GM23338 (cell line): ENCODE data around the gene EEIG2. TPM values are rescaled to one million over a fixed set of nuclear protein-coding genes. Genes with fewer than 3 reads are reported as not detected.

ENCODE experiments used
- ATAC-seq: fragments of 200-7000 bp; cut with Tn5 transposase; 3 replicates; pipeline ENCODE4 v1.9.1; 2020
- DNase-seq: peaks from one replicate; pipeline ENCODE4 v3.0.0-alpha.2; 2015; ENCODE audit warnings: low spot score
- H2AFZ ChIP-seq: fragments of 200-600 bp; sonication (generic); 2 replicates; pipeline ENCODE4 v1.8.0; 2016; ENCODE audit warnings: antibody characterized with exemption, mild to moderate bottlenecking, moderate library complexity
- H3F3A ChIP-seq: fragments of 200-600 bp; sonication (generic); replicated peaks from 2 replicates; pipeline ENCODE4 v1.8.0; 2017; ENCODE audit warnings: antibody characterized with exemption, mixed run types, low read depth
- H3K27ac ChIP-seq: fragments of 200-600 bp; sonication (generic); 2 replicates; pipeline ENCODE4 v1.6.1; 2016; ENCODE audit warnings: low read depth
- H3K27me3 ChIP-seq: fragments of 200-600 bp; sonication (generic); 2 replicates; pipeline ENCODE4 v1.8.0; 2016; ENCODE audit warnings: mild to moderate bottlenecking, mixed run types, moderate library complexity; ENCODE audit not compliant: insufficient read depth
- H3K36me3 ChIP-seq: fragments of 200-600 bp; sonication (generic); 2 replicates; pipeline ENCODE4 v1.8.0; 2016; ENCODE audit warnings: mild to moderate bottlenecking; ENCODE audit not compliant: insufficient read depth
- H3K4me1 ChIP-seq: fragments of 200-600 bp; sonication (generic); 2 replicates; pipeline ENCODE4 v1.8.0; 2016; ENCODE audit warnings: mild to moderate bottlenecking, moderate library complexity; ENCODE audit not compliant: insufficient read depth
- H3K4me2 ChIP-seq: fragments of 200-600 bp; sonication (generic); 2 replicates; pipeline ENCODE4 v1.7.1; 2017; ENCODE audit warnings: mixed run types
- H3K4me3 ChIP-seq: fragments of 200-600 bp; sonication (generic); 2 replicates; pipeline ENCODE4 v1.6.1; 2016; ENCODE audit warnings: mixed run types
- H3K79me2 ChIP-seq: fragments of 200-600 bp; sonication (generic); replicated peaks from 2 replicates; pipeline ENCODE4 v1.8.0; 2017; ENCODE audit warnings: mild to moderate bottlenecking; ENCODE audit not compliant: insufficient read depth
- H3K9me2 ChIP-seq: fragments of 200-600 bp; sonication (generic); 2 replicates; pipeline ENCODE4 v1.8.0; 2017; ENCODE audit not compliant: insufficient read depth
- H4K20me1 ChIP-seq: fragments of 200-600 bp; sonication (generic); replicated peaks from 2 replicates; pipeline ENCODE4 v1.8.0; 2017; ENCODE audit warnings: mild to moderate bottlenecking; ENCODE audit not compliant: insufficient read depth
- H3K27ac Mint-ChIP-seq: 2 replicates; pipeline ENCODE4 v1.8.0; 2020; ENCODE audit warnings: inconsistent platforms, mild to moderate bottlenecking, moderate library complexity, mixed read lengths
- H3K27me3 Mint-ChIP-seq: 3 replicates; pipeline ENCODE4 v1.8.0; 2022; ENCODE audit warnings: low read depth, mild to moderate bottlenecking, moderate library complexity, mixed read lengths, inconsistent platforms; ENCODE audit not compliant: insufficient read depth, poor library complexity
- H3K36me3 Mint-ChIP-seq: 3 replicates; pipeline ENCODE4 v1.8.0; 2021; ENCODE audit warnings: low read depth, mild to moderate bottlenecking, inconsistent platforms, moderate library complexity, mixed read lengths
- H3K4me1 Mint-ChIP-seq: 3 replicates; pipeline ENCODE4 v1.8.0; 2020; ENCODE audit warnings: mild to moderate bottlenecking, inconsistent platforms, mixed read lengths
- H3K4me3 Mint-ChIP-seq: 3 replicates; pipeline ENCODE4 v1.8.0; 2021; ENCODE audit warnings: moderate library complexity, mild to moderate bottlenecking, inconsistent platforms, mixed read lengths
- H3K9me3 Mint-ChIP-seq: 3 replicates; pipeline ENCODE4 v1.8.0; 2020; ENCODE audit warnings: moderate library complexity, mild to moderate bottlenecking, inconsistent platforms, mixed read lengths
- CREB1 ChIP-seq: fragments of 250-450 bp; sonication (Bioruptor Pico); IDR thresholded peaks from 2 replicates; pipeline ENCODE4 v1.5.0; 2020; ENCODE audit warnings: low read depth, mild to moderate bottlenecking, moderate library complexity
- EZH2 ChIP-seq: fragments of 200-600 bp; sonication (generic); IDR thresholded peaks from one replicate; pipeline ENCODE4 v1.8.0; 2017; ENCODE audit warnings: antibody characterized with exemption, mild to moderate bottlenecking, low read depth; ENCODE audit not compliant: unreplicated experiment
- EZH2phosphoT487 ChIP-seq: fragments of 200-600 bp; sonication (generic); IDR thresholded peaks from one replicate; pipeline ENCODE4 v1.8.1; 2018; ENCODE audit warnings: antibody characterized with exemption; ENCODE audit not compliant: unreplicated experiment
- JUNB ChIP-seq: IDR thresholded peaks from one replicate; pipeline ENCODE4 v1.6.1; 2016; ENCODE audit warnings: antibody characterized with exemption; ENCODE audit not compliant: unreplicated experiment
- POLR2AphosphoS5 ChIP-seq: IDR thresholded peaks from 2 replicates; pipeline ENCODE4 v1.6.1; 2016; ENCODE audit warnings: antibody characterized with exemption, low read depth
- STAT1 ChIP-seq: IDR thresholded peaks from one replicate; pipeline ENCODE4 v1.6.1; 2016; ENCODE audit warnings: antibody characterized with exemption; ENCODE audit not compliant: unreplicated experiment
- ZNF114 ChIP-seq: fragments of 250-450 bp; sonication (Bioruptor Pico); IDR thresholded peaks from 2 replicates; pipeline ENCODE4 v1.5.0; 2020; ENCODE audit warnings: mild to moderate bottlenecking, moderate library complexity
- ZNF331 ChIP-seq: fragments of 250-450 bp; sonication (Bioruptor Pico); IDR thresholded peaks from 2 replicates; pipeline ENCODE4 v1.5.0; 2020; ENCODE audit warnings: low read depth, mild to moderate bottlenecking, moderate library complexity
- polyA plus RNA-seq: library from polyadenylated mRNA; unstranded; fragments of >200 nt; fragmentation: Nextera tagmentation; extraction: Ambion mirVana; gene quantifications from 2 replicates; pipeline ENCODE4 v1.2.1, GENCODE V29; 2016
- total RNA-seq: library from RNA; depleted of rRNA; stranded (reverse); fragments of >200 nt; shearing (Covaris generic); gene quantifications from 2 replicates; pipeline ENCODE4 v1.2.3, GENCODE V29; 2014
- TF ChIP-seq, protein P1 (sequence below): fragments of 250-450 bp; sonication (Bioruptor Pico); IDR thresholded peaks from 2 replicates; pipeline ENCODE4 v1.5.0; 2020; ENCODE audit warnings: mild to moderate bottlenecking, moderate library complexity
- TF ChIP-seq, protein P2 (sequence below), 2 experiments: fragments of 200-600 bp in 1 of 2; sonication (generic) in 1 of 2; conservative IDR thresholded peaks; 2 replicates each; pipeline versions ENCODE4 v1.5.1 to v1.6.1; 2016 to 2017; ENCODE audit warnings: antibody characterized with exemption in 2 of 2, low read depth in 2 of 2, mild to moderate bottlenecking in 2 of 2, moderate library complexity in 1 of 2
- TF ChIP-seq, protein P3 (sequence below): IDR thresholded peaks from one replicate; pipeline ENCODE4 v1.6.1; 2018; ENCODE audit warnings: antibody characterized with exemption; ENCODE audit not compliant: unreplicated experiment

The EEIG2 gene
- total and polyA plus RNA-seq, 2 experiments from 2014 or later, result 7.9 to 44.5 TPM

DNA sequence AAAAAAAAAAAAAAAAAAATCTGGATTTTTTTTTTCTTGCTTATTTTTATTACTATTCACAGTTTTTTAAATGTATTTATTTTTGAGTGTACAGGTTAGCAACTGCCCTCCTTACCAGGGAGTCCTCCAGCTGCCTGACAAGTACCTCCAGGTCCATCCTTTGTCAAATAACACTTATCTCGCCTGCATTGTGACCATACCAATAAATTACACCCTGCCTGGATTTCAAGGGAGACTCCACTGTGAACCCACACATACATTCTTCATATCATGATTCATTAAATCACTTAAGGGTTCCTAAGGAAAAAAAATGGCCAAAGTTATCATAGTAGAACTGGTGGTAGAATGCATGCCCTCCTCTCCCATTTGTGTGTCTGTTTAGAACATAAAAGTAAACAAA lies 38.4 kb downstream of the EEIG2 start:
- Mint-ChIP-seq H3K36me3 (no peaks in the 10 kb centered on the region), H3K27ac (no peak overlapping the region), H3K4me3 (no peak overlapping the region), H3K4me1 (peaks cover 5% of the 10 kb centered on the region; the same call in 2 of the 3 replicates), H3K27me3 (peaks cover 2% of the 10 kb centered on the region), H3K9me3 (no peaks in the 10 kb centered on the region)
- Histone ChIP-seq H3K4me2 (no peak overlapping the region), H3K27me3 (no peaks in the 10 kb centered on the region), H3K4me3 (no peak overlapping the region), H3K27ac (no peak overlapping the region), H2AFZ (no peak overlapping the region), H3F3A (no peaks in the 10 kb centered on the region), H3K36me3 (peaks cover 5% of the 10 kb centered on the region; the same call in 1 of the 2 replicates), H3K4me1 (no peaks in the 10 kb centered on the region; the same call in 1 of the 2 replicates), H3K9me2 (no peaks in the 10 kb centered on the region), H3K79me2 (peaks cover 42% of the 10 kb centered on the region), H4K20me1 (peaks cover 4% of the 10 kb centered on the region; the same call in 1 of the 2 replicates)
- DNase-seq, result no peak
- no peak for ATAC-seq
- TF ChIP-seq EZH2phosphoT487, result no peak
- no peak for TF ChIP-seq EZH2
- no peak for TF ChIP-seq JUNB
- TF ChIP-seq, protein P1, sequence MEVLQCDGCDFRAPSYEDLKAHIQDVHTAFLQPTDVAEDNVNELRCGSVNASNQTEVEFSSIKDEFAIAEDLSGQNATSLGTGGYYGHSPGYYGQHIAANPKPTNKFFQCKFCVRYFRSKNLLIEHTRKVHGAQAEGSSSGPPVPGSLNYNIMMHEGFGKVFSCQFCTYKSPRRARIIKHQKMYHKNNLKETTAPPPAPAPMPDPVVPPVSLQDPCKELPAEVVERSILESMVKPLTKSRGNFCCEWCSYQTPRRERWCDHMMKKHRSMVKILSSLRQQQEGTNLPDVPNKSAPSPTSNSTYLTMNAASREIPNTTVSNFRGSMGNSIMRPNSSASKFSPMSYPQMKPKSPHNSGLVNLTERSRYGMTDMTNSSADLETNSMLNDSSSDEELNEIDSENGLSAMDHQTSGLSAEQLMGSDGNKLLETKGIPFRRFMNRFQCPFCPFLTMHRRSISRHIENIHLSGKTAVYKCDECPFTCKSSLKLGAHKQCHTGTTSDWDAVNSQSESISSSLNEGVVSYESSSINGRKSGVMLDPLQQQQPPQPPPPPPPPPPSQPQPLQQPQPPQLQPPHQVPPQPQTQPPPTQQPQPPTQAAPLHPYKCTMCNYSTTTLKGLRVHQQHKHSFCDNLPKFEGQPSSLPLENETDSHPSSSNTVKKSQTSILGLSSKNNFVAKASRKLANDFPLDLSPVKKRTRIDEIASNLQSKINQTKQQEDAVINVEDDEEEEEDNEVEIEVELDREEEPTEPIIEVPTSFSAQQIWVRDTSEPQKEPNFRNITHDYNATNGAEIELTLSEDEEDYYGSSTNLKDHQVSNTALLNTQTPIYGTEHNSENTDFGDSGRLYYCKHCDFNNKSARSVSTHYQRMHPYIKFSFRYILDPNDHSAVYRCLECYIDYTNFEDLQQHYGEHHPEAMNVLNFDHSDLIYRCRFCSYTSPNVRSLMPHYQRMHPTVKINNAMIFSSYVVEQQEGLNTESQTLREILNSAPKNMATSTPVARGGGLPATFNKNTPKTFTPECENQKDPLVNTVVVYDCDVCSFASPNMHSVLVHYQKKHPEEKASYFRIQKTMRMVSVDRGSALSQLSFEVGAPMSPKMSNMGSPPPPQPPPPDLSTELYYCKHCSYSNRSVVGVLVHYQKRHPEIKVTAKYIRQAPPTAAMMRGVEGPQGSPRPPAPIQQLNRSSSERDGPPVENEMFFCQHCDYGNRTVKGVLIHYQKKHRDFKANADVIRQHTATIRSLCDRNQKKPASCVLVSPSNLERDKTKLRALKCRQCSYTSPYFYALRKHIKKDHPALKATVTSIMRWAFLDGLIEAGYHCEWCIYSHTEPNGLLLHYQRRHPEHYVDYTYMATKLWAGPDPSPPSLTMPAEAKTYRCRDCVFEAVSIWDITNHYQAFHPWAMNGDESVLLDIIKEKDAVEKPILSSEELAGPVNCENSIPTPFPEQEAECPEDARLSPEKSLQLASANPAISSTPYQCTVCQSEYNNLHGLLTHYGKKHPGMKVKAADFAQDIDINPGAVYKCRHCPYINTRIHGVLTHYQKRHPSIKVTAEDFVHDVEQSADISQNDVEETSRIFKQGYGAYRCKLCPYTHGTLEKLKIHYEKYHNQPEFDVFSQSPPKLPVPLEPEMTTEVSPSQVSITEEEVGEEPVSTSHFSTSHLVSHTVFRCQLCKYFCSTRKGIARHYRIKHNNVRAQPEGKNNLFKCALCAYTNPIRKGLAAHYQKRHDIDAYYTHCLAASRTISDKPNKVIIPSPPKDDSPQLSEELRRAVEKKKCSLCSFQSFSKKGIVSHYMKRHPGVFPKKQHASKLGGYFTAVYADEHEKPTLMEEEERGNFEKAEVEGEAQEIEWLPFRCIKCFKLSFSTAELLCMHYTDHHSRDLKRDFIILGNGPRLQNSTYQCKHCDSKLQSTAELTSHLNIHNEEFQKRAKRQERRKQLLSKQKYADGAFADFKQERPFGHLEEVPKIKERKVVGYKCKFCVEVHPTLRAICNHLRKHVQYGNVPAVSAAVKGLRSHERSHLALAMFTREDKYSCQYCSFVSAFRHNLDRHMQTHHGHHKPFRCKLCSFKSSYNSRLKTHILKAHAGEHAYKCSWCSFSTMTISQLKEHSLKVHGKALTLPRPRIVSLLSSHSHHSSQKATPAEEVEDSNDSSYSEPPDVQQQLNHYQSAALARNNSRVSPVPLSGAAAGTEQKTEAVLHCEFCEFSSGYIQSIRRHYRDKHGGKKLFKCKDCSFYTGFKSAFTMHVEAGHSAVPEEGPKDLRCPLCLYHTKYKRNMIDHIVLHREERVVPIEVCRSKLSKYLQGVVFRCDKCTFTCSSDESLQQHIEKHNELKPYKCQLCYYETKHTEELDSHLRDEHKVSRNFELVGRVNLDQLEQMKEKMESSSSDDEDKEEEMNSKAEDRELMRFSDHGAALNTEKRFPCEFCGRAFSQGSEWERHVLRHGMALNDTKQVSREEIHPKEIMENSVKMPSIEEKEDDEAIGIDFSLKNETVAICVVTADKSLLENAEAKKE (CRISPR knock-in tag), result no peak
- TF ChIP-seq ZNF331 (CRISPR knock-in tag), result no peak
- TF ChIP-seq, protein P2, sequence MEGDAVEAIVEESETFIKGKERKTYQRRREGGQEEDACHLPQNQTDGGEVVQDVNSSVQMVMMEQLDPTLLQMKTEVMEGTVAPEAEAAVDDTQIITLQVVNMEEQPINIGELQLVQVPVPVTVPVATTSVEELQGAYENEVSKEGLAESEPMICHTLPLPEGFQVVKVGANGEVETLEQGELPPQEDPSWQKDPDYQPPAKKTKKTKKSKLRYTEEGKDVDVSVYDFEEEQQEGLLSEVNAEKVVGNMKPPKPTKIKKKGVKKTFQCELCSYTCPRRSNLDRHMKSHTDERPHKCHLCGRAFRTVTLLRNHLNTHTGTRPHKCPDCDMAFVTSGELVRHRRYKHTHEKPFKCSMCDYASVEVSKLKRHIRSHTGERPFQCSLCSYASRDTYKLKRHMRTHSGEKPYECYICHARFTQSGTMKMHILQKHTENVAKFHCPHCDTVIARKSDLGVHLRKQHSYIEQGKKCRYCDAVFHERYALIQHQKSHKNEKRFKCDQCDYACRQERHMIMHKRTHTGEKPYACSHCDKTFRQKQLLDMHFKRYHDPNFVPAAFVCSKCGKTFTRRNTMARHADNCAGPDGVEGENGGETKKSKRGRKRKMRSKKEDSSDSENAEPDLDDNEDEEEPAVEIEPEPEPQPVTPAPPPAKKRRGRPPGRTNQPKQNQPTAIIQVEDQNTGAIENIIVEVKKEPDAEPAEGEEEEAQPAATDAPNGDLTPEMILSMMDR (conservative IDR thresholded peaks at IDR 0.05; ENCODE audit: low read depth in 2 of 2), result no peak
- no peak for TF ChIP-seq ZNF114
- TF ChIP-seq, protein P3, sequence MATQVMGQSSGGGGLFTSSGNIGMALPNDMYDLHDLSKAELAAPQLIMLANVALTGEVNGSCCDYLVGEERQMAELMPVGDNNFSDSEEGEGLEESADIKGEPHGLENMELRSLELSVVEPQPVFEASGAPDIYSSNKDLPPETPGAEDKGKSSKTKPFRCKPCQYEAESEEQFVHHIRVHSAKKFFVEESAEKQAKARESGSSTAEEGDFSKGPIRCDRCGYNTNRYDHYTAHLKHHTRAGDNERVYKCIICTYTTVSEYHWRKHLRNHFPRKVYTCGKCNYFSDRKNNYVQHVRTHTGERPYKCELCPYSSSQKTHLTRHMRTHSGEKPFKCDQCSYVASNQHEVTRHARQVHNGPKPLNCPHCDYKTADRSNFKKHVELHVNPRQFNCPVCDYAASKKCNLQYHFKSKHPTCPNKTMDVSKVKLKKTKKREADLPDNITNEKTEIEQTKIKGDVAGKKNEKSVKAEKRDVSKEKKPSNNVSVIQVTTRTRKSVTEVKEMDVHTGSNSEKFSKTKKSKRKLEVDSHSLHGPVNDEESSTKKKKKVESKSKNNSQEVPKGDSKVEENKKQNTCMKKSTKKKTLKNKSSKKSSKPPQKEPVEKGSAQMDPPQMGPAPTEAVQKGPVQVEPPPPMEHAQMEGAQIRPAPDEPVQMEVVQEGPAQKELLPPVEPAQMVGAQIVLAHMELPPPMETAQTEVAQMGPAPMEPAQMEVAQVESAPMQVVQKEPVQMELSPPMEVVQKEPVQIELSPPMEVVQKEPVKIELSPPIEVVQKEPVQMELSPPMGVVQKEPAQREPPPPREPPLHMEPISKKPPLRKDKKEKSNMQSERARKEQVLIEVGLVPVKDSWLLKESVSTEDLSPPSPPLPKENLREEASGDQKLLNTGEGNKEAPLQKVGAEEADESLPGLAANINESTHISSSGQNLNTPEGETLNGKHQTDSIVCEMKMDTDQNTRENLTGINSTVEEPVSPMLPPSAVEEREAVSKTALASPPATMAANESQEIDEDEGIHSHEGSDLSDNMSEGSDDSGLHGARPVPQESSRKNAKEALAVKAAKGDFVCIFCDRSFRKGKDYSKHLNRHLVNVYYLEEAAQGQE, result no peak
- no peak for TF ChIP-seq STAT1
- TF ChIP-seq CREB1 (CRISPR knock-in tag), result no peak
- no peak for TF ChIP-seq POLR2AphosphoS5
